DOHH2 (cell line): ENCODE data around the gene HIVEP3.

ENCODE experiments used
- H3F3A ChIP-seq: fragments of 200-600 bp; sonication (generic), shearing (Covaris generic); 2 replicates; pipeline ENCODE4 v1.6.0; 2016; ENCODE audit warnings: antibody characterized with exemption, mild to moderate bottlenecking; ENCODE audit not compliant: control insufficient read depth, insufficient read depth
- H3K27ac ChIP-seq: fragments of 200-600 bp; sonication (generic); 2 replicates; pipeline ENCODE4 v1.5.1; 2014; ENCODE audit warnings: low read depth, mild to moderate bottlenecking, low read length, moderate library complexity
- H3K27me3 ChIP-seq: fragments of 200-600 bp; sonication (generic); 2 replicates; pipeline ENCODE4 v1.6.1; 2014; ENCODE audit warnings: mild to moderate bottlenecking, low read length, mixed read lengths; ENCODE audit not compliant: control insufficient read depth
- H3K36me3 ChIP-seq: fragments of 200-600 bp; sonication (generic); 2 replicates; pipeline ENCODE4 v1.6.1; 2014; ENCODE audit warnings: mild to moderate bottlenecking, low read length, moderate library complexity, mixed read lengths; ENCODE audit not compliant: control insufficient read depth
- H3K4me1 ChIP-seq: fragments of 200-600 bp; sonication (generic); 2 replicates; pipeline ENCODE4 v1.6.1; 2014; ENCODE audit warnings: mild to moderate bottlenecking, low read length, mixed read lengths; ENCODE audit not compliant: control insufficient read depth
- H3K4me2 ChIP-seq: fragments of 200-600 bp; sonication (generic); 2 replicates; pipeline ENCODE4 v1.6.0; 2014; ENCODE audit warnings: mild to moderate bottlenecking, low read length, moderate library complexity
- H3K4me3 ChIP-seq: fragments of 200-600 bp; sonication (generic); 2 replicates; pipeline ENCODE4 v1.5.1; 2014; ENCODE audit warnings: mild to moderate bottlenecking, low read length, mixed read lengths
- H3K79me2 ChIP-seq: fragments of 200-600 bp; sonication (generic); 2 replicates; pipeline ENCODE4 v1.6.1; 2014; ENCODE audit warnings: mild to moderate bottlenecking, low read length, mixed read lengths; ENCODE audit not compliant: control insufficient read depth
- H3K9me2 ChIP-seq: fragments of 200-600 bp; sonication (generic); replicated peaks from 2 replicates; pipeline ENCODE4 v1.6.1; 2014; ENCODE audit warnings: mild to moderate bottlenecking, low read length, mixed read lengths; ENCODE audit not compliant: control insufficient read depth
- H3K9me3 ChIP-seq: fragments of 200-600 bp; sonication (generic); 2 replicates; pipeline ENCODE4 v1.6.1; 2014; ENCODE audit warnings: antibody characterized with exemption, low read length, mixed read lengths; ENCODE audit not compliant: control insufficient read depth, insufficient read depth
- H4K20me1 ChIP-seq: fragments of 200-600 bp; sonication (generic); 2 replicates; pipeline ENCODE4 v1.6.0; 2014; ENCODE audit warnings: low read depth, mild to moderate bottlenecking, antibody characterized with exemption, low read length, moderate library complexity; ENCODE audit not compliant: control insufficient read depth, insufficient read depth
- EZH2phosphoT487 ChIP-seq: fragments of 200-600 bp; sonication (generic); IDR thresholded peaks from 2 replicates; pipeline ENCODE4 v1.6.1; 2017; ENCODE audit warnings: borderline replicate concordance, mild to moderate bottlenecking, antibody characterized with exemption, low read length, moderate library complexity, mixed read lengths
- TF ChIP-seq, protein P1 (sequence below): fragments of 200-600 bp; sonication (generic); IDR thresholded peaks from one replicate; pipeline ENCODE4 v1.5.1; 2014; ENCODE audit warnings: antibody characterized with exemption, mild to moderate bottlenecking, low read depth, low read length; ENCODE audit not compliant: poor library complexity, severe bottlenecking

Gene HIVEP3

DNA sequence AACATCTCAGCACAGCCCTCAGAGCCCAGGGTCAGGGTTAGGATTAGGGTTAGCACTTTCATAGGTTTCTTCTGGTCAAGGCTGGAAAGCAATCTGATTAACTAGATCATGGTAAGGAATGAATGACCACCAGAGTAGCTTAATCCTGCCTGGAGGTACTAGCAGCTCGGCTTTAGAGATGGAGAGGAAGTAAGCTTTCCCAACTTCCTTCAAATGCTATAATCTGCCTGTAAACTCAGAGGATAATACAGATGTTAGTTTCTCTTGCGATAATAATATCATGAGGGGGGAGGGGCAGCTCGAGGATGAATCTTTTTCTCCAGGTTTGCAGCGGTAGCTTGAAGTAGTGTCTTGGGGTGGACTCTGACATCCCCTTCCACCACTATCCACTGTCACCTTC is 194.9 kb downstream of the HIVEP3 start:
- Histone ChIP-seq H3F3A (0 out of 2 replicates have a peak, but pooled peaks cover 2% of the 10 kb centered on the region), H3K4me3 (no peak overlapping the region), H3K79me2 (no peaks in the 10 kb centered on the region), H3K27ac (no peak overlapping the region), H3K4me2 (no peak overlapping the region), H3K9me2 (no peaks in the 10 kb centered on the region), H3K27me3 (no peaks in the 10 kb centered on the region; the same call in 1 of the 2 replicates), H3K9me3 (no peaks in the 10 kb centered on the region), H4K20me1 (no peaks in the 10 kb centered on the region), H3K4me1 (peaks cover 28% of the 10 kb centered on the region), H3K36me3 (no peaks in the 10 kb centered on the region)
- TF ChIP-seq, protein P1, sequence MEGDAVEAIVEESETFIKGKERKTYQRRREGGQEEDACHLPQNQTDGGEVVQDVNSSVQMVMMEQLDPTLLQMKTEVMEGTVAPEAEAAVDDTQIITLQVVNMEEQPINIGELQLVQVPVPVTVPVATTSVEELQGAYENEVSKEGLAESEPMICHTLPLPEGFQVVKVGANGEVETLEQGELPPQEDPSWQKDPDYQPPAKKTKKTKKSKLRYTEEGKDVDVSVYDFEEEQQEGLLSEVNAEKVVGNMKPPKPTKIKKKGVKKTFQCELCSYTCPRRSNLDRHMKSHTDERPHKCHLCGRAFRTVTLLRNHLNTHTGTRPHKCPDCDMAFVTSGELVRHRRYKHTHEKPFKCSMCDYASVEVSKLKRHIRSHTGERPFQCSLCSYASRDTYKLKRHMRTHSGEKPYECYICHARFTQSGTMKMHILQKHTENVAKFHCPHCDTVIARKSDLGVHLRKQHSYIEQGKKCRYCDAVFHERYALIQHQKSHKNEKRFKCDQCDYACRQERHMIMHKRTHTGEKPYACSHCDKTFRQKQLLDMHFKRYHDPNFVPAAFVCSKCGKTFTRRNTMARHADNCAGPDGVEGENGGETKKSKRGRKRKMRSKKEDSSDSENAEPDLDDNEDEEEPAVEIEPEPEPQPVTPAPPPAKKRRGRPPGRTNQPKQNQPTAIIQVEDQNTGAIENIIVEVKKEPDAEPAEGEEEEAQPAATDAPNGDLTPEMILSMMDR = no peak
- no peak for TF ChIP-seq EZH2phosphoT487

DNA sequence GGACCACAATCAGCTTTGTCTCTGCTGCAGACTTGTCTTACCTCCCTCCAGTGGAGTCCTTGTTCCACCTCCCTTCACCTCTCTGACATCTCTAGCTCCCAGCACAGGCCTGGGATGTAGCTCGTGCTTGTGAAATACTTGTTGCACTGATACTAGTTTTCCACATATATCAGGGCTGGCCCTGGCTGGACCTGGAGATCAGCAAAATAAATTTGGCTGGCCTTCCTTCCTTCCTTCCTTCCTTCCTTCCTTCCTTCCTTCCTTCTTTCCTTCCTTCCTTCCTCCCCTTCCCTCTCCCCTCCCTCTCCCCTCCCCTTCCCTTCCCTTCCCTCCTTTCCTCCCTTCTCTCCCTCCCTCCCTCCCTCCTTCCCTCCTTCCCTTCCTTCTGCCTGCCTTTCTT is 196.5 kb downstream of the HIVEP3 start:
- no peak for TF ChIP-seq EZH2phosphoT487
- TF ChIP-seq, protein P1 = no peak
- no peaks in the 10 kb centered on the region for H3K79me2 ChIP-seq
- no peak overlapping the region for H3K4me3 ChIP-seq
- H3K36me3 ChIP-seq = no peaks in the 10 kb centered on the region
- no peaks in the 10 kb centered on the region for H4K20me1 ChIP-seq
- peaks cover 12% of the 10 kb centered on the region for H3K4me1 ChIP-seq
- no peaks in the 10 kb centered on the region for H3K9me2 ChIP-seq
- H3K9me3 ChIP-seq = no peaks in the 10 kb centered on the region
- H3K27me3 ChIP-seq = no peaks in the 10 kb centered on the region; the same call in 1 of the 2 replicates
- H3F3A ChIP-seq = 0 out of 2 replicates have a peak, but pooled peaks cover 2% of the 10 kb centered on the region
- no peak overlapping the region for H3K27ac ChIP-seq
- H3K4me2 ChIP-seq = no peak overlapping the region

DNA sequence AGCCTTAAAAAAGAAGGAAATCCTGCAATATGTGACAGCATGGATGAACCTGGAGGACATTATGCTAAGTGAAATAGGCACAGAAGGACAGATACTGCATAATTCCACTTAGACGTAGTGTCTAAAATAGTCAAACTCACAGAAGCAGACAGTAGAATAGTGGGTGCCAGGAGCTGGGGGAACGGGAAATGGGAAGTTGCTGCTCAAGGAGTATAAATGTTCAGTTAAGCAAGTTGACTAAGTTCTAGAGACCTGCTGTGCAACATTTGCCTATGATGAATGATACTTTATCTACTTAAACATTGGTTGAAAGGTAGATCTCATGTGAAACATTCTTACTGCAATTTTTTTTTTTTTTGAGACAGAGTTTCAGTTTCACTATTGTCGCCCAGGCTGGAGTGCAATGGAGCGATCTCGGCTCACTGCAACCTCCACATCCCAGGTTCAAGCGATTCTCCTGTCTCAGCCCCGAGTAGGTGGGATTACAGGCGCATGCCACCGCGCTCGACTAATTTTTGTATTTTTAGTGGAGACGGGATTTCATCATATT is 197.8 kb downstream of the HIVEP3 start:
- Histone ChIP-seq H3K4me2 (no peak overlapping the region), H3K36me3 (no peaks in the 10 kb centered on the region), H3K79me2 (no peaks in the 10 kb centered on the region), H3K9me2 (no peaks in the 10 kb centered on the region), H4K20me1 (no peaks in the 10 kb centered on the region), H3K9me3 (no peaks in the 10 kb centered on the region), H3K4me3 (no peak overlapping the region), H3K27me3 (no peaks in the 10 kb centered on the region; the same call in 1 of the 2 replicates), H3K27ac (no peak overlapping the region), H3K4me1 (no peaks in the 10 kb centered on the region), H3F3A (no peaks in the 10 kb centered on the region)
- TF ChIP-seq, protein P1 = no peak
- TF ChIP-seq EZH2phosphoT487 = no peak
